GM19395 (cell line): ENCODE results near the gene MAP4K1.
A peak's percentile ranks its signal among the peaks of the same experiment; 100 is the strongest.

ENCODE experiments used
- ATAC-seq: cut with Tn5 transposase; IDR thresholded peaks from one replicate; pipeline ENCODE4 v1.9.1; 2021; ENCODE audit warnings: mild to moderate bottlenecking, moderate library complexity; ENCODE audit not compliant: unreplicated experiment

Gene MAP4K1

GRCh38 chr19:38617764-38618589 lies at the start of gene MAP4K1:
TSS of gene MAP4K1 (minus strand) at chr19:38617953. CDS start at chr19:38617895, 58 bp downstream.
- ATAC-seq: peak; percentile 60

- no peak for ATAC-seq
These were observed 49.1 kb upstream of the MAP4K1 start for GRCh38 chr19:38666663-38667511.

- no peak for ATAC-seq
These were observed 48.4 kb upstream of the MAP4K1 start for GRCh38 chr19:38665950-38666662.

GRCh38 chr19:38665219-38665931 lies 47.6 kb upstream of the MAP4K1 start:
- ATAC-seq: no peak

GRCh38 chr19:38664503-38665211 lies 46.9 kb upstream of the MAP4K1 start:
- ATAC-seq: no peak

- no peak for ATAC-seq
These were observed 46.3 kb upstream of the MAP4K1 start for GRCh38 chr19:38663957-38664502.

- ATAC-seq: no peak
These were observed 45.5 kb upstream of the MAP4K1 start for GRCh38 chr19:38663156-38663651.

GRCh38 chr19:38662537-38663155 lies 44.9 kb upstream of the MAP4K1 start:
- no peak for ATAC-seq

GRCh38 chr19:38661996-38662395 lies 44.2 kb upstream of the MAP4K1 start:
- no peak for ATAC-seq

GRCh38 chr19:38661136-38661535 lies 43.4 kb upstream of the MAP4K1 start:
- no peak for ATAC-seq

GRCh38 chr19:38660724-38661123 lies 43.0 kb upstream of the MAP4K1 start:
- ATAC-seq: no peak

GRCh38 chr19:38658462-38659306 lies 40.9 kb upstream of the MAP4K1 start:
- ATAC-seq: no peak

GRCh38 chr19:38657633-38658222 lies 40.0 kb upstream of the MAP4K1 start:
- no peak for ATAC-seq

- ATAC-seq: no peak
These were observed 38.6 kb upstream of the MAP4K1 start for GRCh38 chr19:38656171-38656981.

GRCh38 chr19:38655148-38655824 lies 37.5 kb upstream of the MAP4K1 start:
- peak; percentile 78 for ATAC-seq

GRCh38 chr19:38654628-38655055 lies 36.9 kb upstream of the MAP4K1 start:
- no peak for ATAC-seq
